ENCODE results near the gene SLC19A1. TPM values are rescaled to one million over a fixed set of nuclear protein-coding genes. Genes with fewer than 3 reads are reported as not detected.

Gene SLC19A1
- total RNA-seq, 4 donors from 2014 or later: 1.5 to 8.6 (median 5.3) TPM

DNA sequence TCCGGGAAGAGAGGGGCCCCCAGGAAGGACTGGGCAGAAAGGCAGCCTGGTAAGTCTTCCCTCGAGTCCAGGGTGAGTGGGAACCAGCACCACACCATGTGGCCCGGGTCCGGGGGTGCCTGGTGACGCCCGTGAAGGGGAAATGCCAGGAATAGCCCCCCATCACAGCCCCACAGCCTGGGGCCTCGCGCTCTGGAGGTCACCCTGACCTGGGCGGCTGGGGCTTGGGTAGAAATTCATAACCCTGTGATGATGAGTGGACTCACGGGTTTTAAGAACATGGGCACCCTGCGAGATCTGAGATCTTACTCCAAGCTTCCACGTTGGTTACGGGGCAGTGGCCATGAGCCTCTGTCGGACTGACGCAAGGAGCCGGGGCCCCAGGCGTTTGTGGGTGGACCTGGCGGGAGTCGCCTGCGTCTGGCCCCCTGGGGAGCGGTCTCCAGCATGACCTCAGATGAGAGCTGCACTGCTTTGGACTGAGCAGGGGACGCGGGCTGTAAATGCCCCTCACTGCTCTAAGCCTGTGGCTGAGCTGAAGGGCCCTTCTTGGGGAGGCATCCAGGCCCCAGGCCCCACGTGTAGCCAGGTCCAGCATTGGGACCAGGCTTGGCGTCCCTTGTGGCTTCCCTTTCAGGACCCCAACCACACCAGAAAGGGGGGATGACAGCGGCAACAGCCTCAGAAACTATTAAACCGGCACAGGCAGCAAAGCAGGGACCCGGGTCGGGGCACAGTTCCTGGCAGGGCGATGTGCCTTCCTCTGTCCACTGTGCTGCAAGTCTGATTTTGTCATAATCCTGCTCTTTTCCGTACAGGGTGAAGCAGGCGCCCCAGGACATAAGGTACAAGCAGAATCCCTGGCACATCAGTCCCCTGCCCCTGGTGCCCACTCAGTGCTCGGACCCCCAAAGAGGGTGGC is 60.0 kb downstream of the SLC19A1 start:
- Histone ChIP-seq H3K36me3 (peaks cover 0 to 69% of the 10 kb centered on the region in 2 donors), H3K27ac (no peak overlapping the region), H3K4me1 (peaks cover 0 to 11% (median 6%) of the 10 kb centered on the region in 3 donors), H3K9me3 (no peaks in the 10 kb centered on the region), H3K4me3 (no peak overlapping the region), H3K27me3 (no peaks in the 10 kb centered on the region)
- TF ChIP-seq EP300 (IDR thresholded peaks at IDR 0.05): no peak
- TF ChIP-seq, protein P1, sequence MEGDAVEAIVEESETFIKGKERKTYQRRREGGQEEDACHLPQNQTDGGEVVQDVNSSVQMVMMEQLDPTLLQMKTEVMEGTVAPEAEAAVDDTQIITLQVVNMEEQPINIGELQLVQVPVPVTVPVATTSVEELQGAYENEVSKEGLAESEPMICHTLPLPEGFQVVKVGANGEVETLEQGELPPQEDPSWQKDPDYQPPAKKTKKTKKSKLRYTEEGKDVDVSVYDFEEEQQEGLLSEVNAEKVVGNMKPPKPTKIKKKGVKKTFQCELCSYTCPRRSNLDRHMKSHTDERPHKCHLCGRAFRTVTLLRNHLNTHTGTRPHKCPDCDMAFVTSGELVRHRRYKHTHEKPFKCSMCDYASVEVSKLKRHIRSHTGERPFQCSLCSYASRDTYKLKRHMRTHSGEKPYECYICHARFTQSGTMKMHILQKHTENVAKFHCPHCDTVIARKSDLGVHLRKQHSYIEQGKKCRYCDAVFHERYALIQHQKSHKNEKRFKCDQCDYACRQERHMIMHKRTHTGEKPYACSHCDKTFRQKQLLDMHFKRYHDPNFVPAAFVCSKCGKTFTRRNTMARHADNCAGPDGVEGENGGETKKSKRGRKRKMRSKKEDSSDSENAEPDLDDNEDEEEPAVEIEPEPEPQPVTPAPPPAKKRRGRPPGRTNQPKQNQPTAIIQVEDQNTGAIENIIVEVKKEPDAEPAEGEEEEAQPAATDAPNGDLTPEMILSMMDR (IDR thresholded peaks at IDR 0.05): no peak
- TF ChIP-seq POLR2AphosphoS5 (IDR thresholded peaks at IDR 0.05): no peak
- no peak for TF ChIP-seq POLR2A (IDR thresholded peaks at IDR 0.05)
- ATAC-seq: no peak
- WGBS, 2 donors (ENCODE audit: low coverage in 1 of 2): 93 to 100% methylated on average over 5 to 8 of the region's 33 CpGs

DNA sequence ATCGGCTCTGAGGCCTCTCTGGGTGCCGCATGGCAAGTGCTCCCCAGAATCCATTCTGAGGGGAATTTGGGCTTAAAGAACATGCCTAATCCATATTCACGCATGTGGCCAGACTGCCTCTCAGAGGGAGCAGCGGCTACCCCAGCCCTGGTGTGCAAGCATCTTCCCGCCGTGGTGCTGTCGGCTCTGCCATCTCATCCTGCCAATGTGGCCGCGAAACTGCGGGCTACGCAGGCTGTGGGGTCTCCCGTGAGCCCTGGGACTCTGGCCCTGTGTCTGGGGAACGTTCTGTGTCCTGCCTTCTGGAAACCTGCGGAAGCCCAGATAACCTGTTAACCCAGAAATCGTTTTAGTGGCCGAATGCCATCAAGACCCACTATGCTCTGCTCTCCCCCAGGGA is 60.7 kb downstream of the SLC19A1 start:
- TF ChIP-seq EP300 (IDR thresholded peaks at IDR 0.05): no peak
- no peak for TF ChIP-seq POLR2AphosphoS5 (IDR thresholded peaks at IDR 0.05)
- TF ChIP-seq POLR2A (IDR thresholded peaks at IDR 0.05): no peak
- 100% methylated on average over 1 of the region's 16 CpGs; no CpG with 5 or more reads in 1 of the 2 donors for WGBS, 2 donors (ENCODE audit: low coverage in 1 of 2)
- Histone ChIP-seq H3K27me3 (no peaks in the 10 kb centered on the region), H3K27ac (no peak overlapping the region), H3K4me3 (no peak overlapping the region), H3K9me3 (no peaks in the 10 kb centered on the region), H3K4me1 (peaks cover 0 to 12% (median 6%) of the 10 kb centered on the region in 3 donors), H3K36me3 (peaks cover 0 to 64% of the 10 kb centered on the region in 2 donors)
- ATAC-seq: no peak

DNA sequence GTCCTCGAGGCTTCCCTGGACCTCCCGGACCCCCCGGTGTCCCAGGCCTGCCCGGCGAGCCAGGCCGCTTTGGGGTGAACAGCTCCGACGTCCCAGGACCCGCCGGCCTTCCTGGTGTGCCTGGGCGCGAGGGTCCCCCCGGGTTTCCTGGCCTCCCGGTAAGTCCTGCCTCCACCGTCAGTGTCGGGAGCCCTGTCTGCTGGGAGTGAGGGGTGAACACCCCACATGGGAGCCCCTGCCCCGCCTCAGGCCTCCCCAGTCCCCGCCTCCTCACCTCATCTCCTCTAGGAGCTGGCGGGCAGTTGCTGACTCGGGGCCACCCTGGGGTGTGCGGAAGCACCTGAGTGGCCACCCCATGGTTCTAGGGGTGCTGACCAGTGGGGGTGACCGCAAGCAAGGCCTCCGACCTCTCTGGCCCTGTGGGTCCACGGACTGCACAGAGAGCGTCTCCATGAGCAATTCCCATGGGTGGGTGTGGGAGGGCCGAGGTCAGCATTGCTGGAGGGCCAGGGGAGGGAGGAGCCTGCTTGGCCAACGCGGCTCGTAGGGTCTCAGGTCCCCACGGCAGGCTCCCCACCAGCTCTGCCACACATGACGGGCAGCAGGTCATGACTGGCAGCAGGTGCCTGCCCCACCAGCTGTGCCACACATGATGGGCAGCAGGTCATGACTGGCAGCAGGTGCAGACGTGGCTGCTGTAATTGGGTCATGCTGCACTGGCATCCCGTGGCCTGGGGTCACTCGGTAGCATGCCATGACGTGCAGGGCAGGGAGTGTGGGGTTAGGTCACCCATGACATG is 61.3 kb downstream of the SLC19A1 start:
- Histone ChIP-seq H3K27me3 (no peaks in the 10 kb centered on the region), H3K9me3 (no peaks in the 10 kb centered on the region), H3K27ac (no peak overlapping the region), H3K4me1 (peaks cover 0 to 12% (median 6%) of the 10 kb centered on the region in 3 donors), H3K4me3 (no peak overlapping the region), H3K36me3 (peaks cover 0 to 70% of the 10 kb centered on the region in 2 donors)
- no peak for ATAC-seq
- no CpG with 5 or more reads among the region's 35 CpGs for WGBS, 2 donors (ENCODE audit: low coverage in 1 of 2)
- TF ChIP-seq, protein P1 (IDR thresholded peaks at IDR 0.05): no peak
- TF ChIP-seq EP300 (IDR thresholded peaks at IDR 0.05): no peak
- no peak for TF ChIP-seq POLR2AphosphoS5 (IDR thresholded peaks at IDR 0.05)

DNA sequence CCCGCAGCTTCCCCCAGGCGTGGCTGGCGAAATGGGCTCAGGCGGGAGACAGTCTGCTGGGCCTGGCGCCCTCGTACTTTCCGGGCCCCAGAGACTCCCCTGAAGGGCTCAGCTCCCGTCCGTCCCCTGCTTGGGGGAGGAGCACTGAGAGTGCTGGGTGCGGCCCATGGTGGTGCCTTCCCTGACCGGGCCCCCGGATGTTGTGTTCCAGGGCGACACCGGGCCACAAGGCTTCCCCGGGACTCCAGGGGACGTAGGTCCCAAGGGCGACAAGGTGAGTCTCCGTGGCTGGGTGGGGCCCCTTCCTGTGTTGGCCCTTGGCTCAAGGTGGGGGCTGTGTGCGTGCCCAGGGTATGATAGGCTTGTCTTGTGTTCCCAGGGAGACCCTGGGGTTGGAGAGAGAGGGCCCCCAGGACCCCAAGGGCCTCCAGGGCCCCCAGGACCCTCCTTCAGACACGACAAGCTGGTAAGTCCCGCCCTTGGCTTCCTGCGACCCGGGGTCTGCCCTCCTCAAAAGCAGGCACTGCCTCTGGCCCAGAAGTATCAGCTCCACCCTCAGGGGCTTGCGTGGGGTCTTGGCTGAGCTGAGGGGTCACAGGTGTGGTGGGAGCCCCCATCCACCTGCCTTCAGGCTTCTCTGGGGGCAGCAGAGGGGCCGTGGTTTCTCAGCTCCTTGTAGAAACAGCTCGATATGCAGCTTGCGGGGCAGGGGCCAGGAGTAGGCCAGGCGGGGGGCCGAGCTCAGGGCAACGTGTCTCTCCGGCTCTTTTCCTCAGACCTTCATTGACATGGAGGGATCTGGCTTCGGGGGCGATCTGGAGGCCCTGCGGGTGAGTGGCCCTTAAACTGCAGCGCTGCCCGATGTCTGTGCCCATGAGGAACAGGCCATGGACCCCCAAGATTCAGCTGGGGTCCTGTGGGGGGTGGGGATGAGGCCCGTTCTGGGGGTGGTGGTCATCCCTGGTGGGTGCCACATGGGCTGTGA is 62.3 kb downstream of the SLC19A1 start:
- Histone ChIP-seq H3K27me3 (no peaks in the 10 kb centered on the region), H3K27ac (no peak overlapping the region), H3K9me3 (no peaks in the 10 kb centered on the region), H3K4me1 (peaks cover 0 to 12% (median 6%) of the 10 kb centered on the region in 3 donors), H3K36me3 (peaks cover 0 to 79% of the 10 kb centered on the region in 2 donors), H3K4me3 (no peak overlapping the region)
- TF ChIP-seq, protein P1 (IDR thresholded peaks at IDR 0.05): no peak
- TF ChIP-seq POLR2A (IDR thresholded peaks at IDR 0.05) (no peak), EP300 (IDR thresholded peaks at IDR 0.05) (no peak), POLR2AphosphoS5 (IDR thresholded peaks at IDR 0.05) (no peak)
- no peak for ATAC-seq
- 80% methylated on average over 1 of the region's 37 CpGs; no CpG with 5 or more reads in 1 of the 2 donors for WGBS, 2 donors (ENCODE audit: low coverage in 1 of 2)
